Bronchial epithelial cell (primary cell): ENCODE measurements around the gene PCDHA9. TPM values are rescaled to one million over a fixed set of nuclear protein-coding genes. Genes with fewer than 3 reads are reported as not detected.

ENCODE experiments used
- DNase-seq: peaks from one replicate; pipeline ENCODE4 v3.0.0-alpha.2; 2010; ENCODE audit warnings: low read depth
- FAIRE-seq: peaks from 2 replicates; lab custom pipeline; 2011; peaks lifted over from hg19 to GRCh38; lab: Jason Lieb, UNC
- H3K27me3 ChIP-seq: 2 replicates; pipeline ENCODE4 v1.5.1; 2011; ENCODE audit warnings: low read length; ENCODE audit not compliant: control insufficient read depth, insufficient read depth
- H3K36me3 ChIP-seq: 2 replicates; pipeline ENCODE4 v1.5.1; 2011; ENCODE audit warnings: low read length; ENCODE audit not compliant: control insufficient read depth, insufficient read depth
- H3K4me3 ChIP-seq: 2 replicates; pipeline ENCODE4 v1.5.1; 2011; ENCODE audit warnings: mild to moderate bottlenecking, low read depth, low read length, control low read depth
- total RNA-seq: library from RNA; depleted of rRNA; stranded (reverse); fragments of >200 nt; gene quantifications from 2 replicates; pipeline ENCODE4 v1.2.1, GENCODE V29; 2014
- TF ChIP-seq, protein P1 (sequence below): IDR thresholded peaks from 2 replicates; pipeline ENCODE4 v1.5.1; 2011; ENCODE audit warnings: mild to moderate bottlenecking, moderate library complexity, low read length, control low read depth, inconsistent platforms; ENCODE audit not compliant: insufficient read depth, severe bottlenecking

PCDHA9 gene
- total RNA-seq, 1 donor from 2014 or later, result under 0.01 TPM

DNA sequence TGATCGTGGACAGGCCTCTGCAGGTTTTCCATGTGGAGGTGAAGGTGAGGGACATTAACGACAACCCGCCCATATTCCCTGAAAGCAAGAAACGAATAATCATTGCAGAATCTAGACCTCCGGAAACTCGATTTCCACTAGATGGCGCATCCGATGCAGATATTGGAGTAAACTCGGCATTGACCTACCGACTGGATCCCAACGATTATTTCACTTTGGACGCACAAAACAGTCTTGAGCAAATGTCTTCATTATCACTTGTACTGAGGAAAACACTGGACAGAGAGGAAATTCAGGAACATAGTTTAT, 34.4 kb downstream of the PCDHA9 start:
- Histone ChIP-seq H3K36me3 (no peaks in the 10 kb centered on the region), H3K27me3 (no peaks in the 10 kb centered on the region), H3K4me3 (no peak overlapping the region)
- DNase-seq (peak; percentile 6), FAIRE-seq (no peak)
- TF ChIP-seq, protein P1, sequence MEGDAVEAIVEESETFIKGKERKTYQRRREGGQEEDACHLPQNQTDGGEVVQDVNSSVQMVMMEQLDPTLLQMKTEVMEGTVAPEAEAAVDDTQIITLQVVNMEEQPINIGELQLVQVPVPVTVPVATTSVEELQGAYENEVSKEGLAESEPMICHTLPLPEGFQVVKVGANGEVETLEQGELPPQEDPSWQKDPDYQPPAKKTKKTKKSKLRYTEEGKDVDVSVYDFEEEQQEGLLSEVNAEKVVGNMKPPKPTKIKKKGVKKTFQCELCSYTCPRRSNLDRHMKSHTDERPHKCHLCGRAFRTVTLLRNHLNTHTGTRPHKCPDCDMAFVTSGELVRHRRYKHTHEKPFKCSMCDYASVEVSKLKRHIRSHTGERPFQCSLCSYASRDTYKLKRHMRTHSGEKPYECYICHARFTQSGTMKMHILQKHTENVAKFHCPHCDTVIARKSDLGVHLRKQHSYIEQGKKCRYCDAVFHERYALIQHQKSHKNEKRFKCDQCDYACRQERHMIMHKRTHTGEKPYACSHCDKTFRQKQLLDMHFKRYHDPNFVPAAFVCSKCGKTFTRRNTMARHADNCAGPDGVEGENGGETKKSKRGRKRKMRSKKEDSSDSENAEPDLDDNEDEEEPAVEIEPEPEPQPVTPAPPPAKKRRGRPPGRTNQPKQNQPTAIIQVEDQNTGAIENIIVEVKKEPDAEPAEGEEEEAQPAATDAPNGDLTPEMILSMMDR, result no peak

DNA sequence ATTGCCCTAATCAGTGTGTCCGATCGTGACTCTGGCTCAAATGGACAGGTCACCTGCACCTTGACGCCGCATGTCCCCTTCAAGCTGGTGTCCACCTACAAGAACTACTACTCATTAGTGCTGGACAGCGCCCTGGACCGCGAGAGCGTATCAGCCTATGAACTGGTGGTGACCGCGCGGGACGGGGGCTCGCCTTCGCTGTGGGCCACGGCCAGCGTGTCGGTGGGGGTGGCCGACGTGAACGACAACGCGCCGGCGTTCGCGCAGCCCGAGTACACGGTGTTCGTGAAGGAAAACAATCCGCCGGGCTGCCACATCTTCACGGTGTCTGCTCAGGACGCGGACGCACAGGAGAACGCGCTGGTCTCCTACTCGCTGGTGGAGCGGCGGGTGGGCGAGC, 35.2 kb downstream of the PCDHA9 start:
- DNase-seq (no peak), FAIRE-seq (no peak)
- TF ChIP-seq, protein P1, result no peak
- no peaks in the 10 kb centered on the region for H3K36me3 ChIP-seq
- no peak overlapping the region for H3K4me3 ChIP-seq
- no peaks in the 10 kb centered on the region for H3K27me3 ChIP-seq

- Histone ChIP-seq H3K4me3 (no peak overlapping the region), H3K27me3 (no peaks in the 10 kb centered on the region), H3K36me3 (no peaks in the 10 kb centered on the region)
- DNase-seq, result no peak
- TF ChIP-seq, protein P1, result no peak
- FAIRE-seq, result no peak
These were observed 35.9 kb downstream of the PCDHA9 start for GRCh38 chr5:140883927-140884697.

Other genes starting within 250 kb of the PCDHA9 start
- 2.3 and 3.2 TPM in 2 replicates for gene CD14, start 215.2 kb upstream of the PCDHA9 start, total RNA-seq
- gene TMCO6, start 208.9 kb upstream of the PCDHA9 start, total RNA-seq, result 15.7 and 18.2 TPM in 2 replicates
- gene NDUFA2, start 200.8 kb upstream of the PCDHA9 start, total RNA-seq, result 16.8 and 46.5 TPM in 2 replicates
- gene IK, start 200.6 kb upstream of the PCDHA9 start, total RNA-seq, result 58.4 and 98.7 TPM in 2 replicates
- 35.7 and 40.8 TPM in 2 replicates for gene WDR55, start 183.5 kb upstream of the PCDHA9 start, total RNA-seq
- gene DND1, start 174.8 kb upstream of the PCDHA9 start, total RNA-seq, result 0.26 TPM in 2 replicates
- gene HARS1, start 157.0 kb upstream of the PCDHA9 start, total RNA-seq, result 55.3 and 73.0 TPM in 2 replicates
- gene HARS2, start 156.9 kb upstream of the PCDHA9 start, total RNA-seq, result 28.9 and 32.9 TPM in 2 replicates
- gene ZMAT2, start 147.9 kb upstream of the PCDHA9 start, total RNA-seq, result 47.1 and 76.7 TPM in 2 replicates
- under 0.01 TPM in 1 of 2 replicates, not detected in the other for gene PCDHA1, start 62.2 kb upstream of the PCDHA9 start, total RNA-seq
- under 0.01 TPM in 1 of 2 replicates, not detected in the other for gene PCDHA2, start 53.5 kb upstream of the PCDHA9 start, total RNA-seq
- gene PCDHA3, start 47.3 kb upstream of the PCDHA9 start, total RNA-seq, result under 0.01 TPM in 1 of 2 replicates, not detected in the other
- gene PCDHA4, start 41.3 kb upstream of the PCDHA9 start, total RNA-seq, result 0.26 and 0.77 TPM in 2 replicates
- 0.13 TPM in 1 of 2 replicates, not detected in the other for gene PCDHA5, start 26.8 kb upstream of the PCDHA9 start, total RNA-seq
- gene PCDHA6, start 20.4 kb upstream of the PCDHA9 start, total RNA-seq, result 0.13 TPM in 1 of 2 replicates, not detected in the other
- under 0.01 and 0.13 TPM in 2 replicates for gene PCDHA7, start 14.1 kb upstream of the PCDHA9 start, total RNA-seq
- 0.13 TPM in 1 of 2 replicates, not detected in the other for gene PCDHA8, start 7.2 kb upstream of the PCDHA9 start, total RNA-seq
- under 0.01 TPM in 2 replicates for gene PCDHA10, start 7.5 kb downstream of the PCDHA9 start, total RNA-seq
- 0.79 and 1.8 TPM in 2 replicates for gene PCDHA11, start 20.6 kb downstream of the PCDHA9 start, total RNA-seq
- under 0.01 and 0.13 TPM in 2 replicates for gene PCDHA12, start 26.9 kb downstream of the PCDHA9 start, total RNA-seq
- 0.13 and 0.26 TPM in 2 replicates for gene PCDHA13, start 33.7 kb downstream of the PCDHA9 start, total RNA-seq
- 1.6 and 1.7 TPM in 2 replicates for gene PCDHAC1, start 77.9 kb downstream of the PCDHA9 start, total RNA-seq
- gene PCDHAC2, start 118.1 kb downstream of the PCDHA9 start, total RNA-seq, result 14.1 and 16.8 TPM in 2 replicates
- not detected in 2 replicates for gene PCDHB1, start 203.0 kb downstream of the PCDHA9 start, total RNA-seq
- gene PCDHB2, start 246.2 kb downstream of the PCDHA9 start, total RNA-seq, result 0.26 and 1.1 TPM in 2 replicates